Vagina (tissue), 2 donors: ENCODE results near the gene TRA2A. TPM values are rescaled to one million over a fixed set of nuclear protein-coding genes. Genes with fewer than 3 reads are reported as not detected.

ENCODE experiments used
- DNase-seq, 2 donors: peaks; one replicate each; pipeline ENCODE4 v3.0.0-alpha.2; 2017; ENCODE audit errors: extremely low spot score in 2 of 2
- H3K27ac ChIP-seq: fragments of 200-600 bp; sonication (generic); one replicate; pipeline ENCODE4 v1.5.1; 2019
- H3K27me3 ChIP-seq: fragments of 200-600 bp; sonication (generic); one replicate; pipeline ENCODE4 v1.5.1; 2019
- H3K36me3 ChIP-seq, 2 donors: fragments of 200-600 bp; sonication (generic); one replicate each; pipeline ENCODE4 v1.5.1; 2017 to 2019
- H3K4me1 ChIP-seq: fragments of 200-600 bp; sonication (generic); one replicate; pipeline ENCODE4 v1.5.1; 2019
- H3K4me3 ChIP-seq, 2 donors: fragments of 200-600 bp; sonication (generic); 1 replicate in 1 of 2; 2 replicates in 1 of 2; pipeline ENCODE4 v1.5.1; 2016 to 2019
- H3K9me3 ChIP-seq: fragments of 200-600 bp; sonication (generic); one replicate; pipeline ENCODE4 v1.5.1; 2019
- CTCF ChIP-seq, 3 experiments: fragments of 450-650 bp in 2 of 3; fragments of 200-600 bp in 1 of 3; sonication (generic) in 1 of 3; IDR thresholded peaks; one replicate each; pipeline ENCODE4 v1.5.1; 2017 to 2019; ENCODE audit warnings: antibody characterized with exemption in 3 of 3, mild to moderate bottlenecking in 2 of 3, moderate library complexity in 2 of 3
- POLR2A ChIP-seq, 2 donors: fragments of 450-650 bp; IDR thresholded peaks; one replicate each; pipeline ENCODE4 v1.6.1; 2017; ENCODE audit warnings: antibody characterized with exemption in 2 of 2, mild to moderate bottlenecking in 2 of 2, moderate library complexity in 2 of 2
- POLR2AphosphoS5 ChIP-seq, 2 donors: sonication (generic); formaldehyde crosslinking; IDR thresholded peaks; one replicate each; pipeline ENCODE4 v1.9.0; 2017; ENCODE audit warnings: antibody characterized with exemption in 2 of 2, mild to moderate bottlenecking in 2 of 2, low read depth in 1 of 2; ENCODE audit not compliant: insufficient read depth in 1 of 2
- intact Hi-C: fragments of 100-400 bp; cut with DNase I; formaldehyde crosslinking; loops from one replicate; pipeline ENCODE4 v1.15.1; 2023
- small RNA-seq: library from RNA; depleted of rRNA; stranded (forward); fragments of <200 nt; gene quantifications from one replicate; pipeline ENCODE3, GENCODE V24; 2016
- total RNA-seq: library from RNA; depleted of rRNA; stranded (reverse); fragments of >200 nt; gene quantifications from one replicate; pipeline ENCODE4 v1.2.3, GENCODE V29; 2016

TRA2A gene
- total RNA-seq, 1 donor from 2014 or later = 71.7 TPM

GRCh38 chr7:23454881-23455526 is 76.8 kb downstream of the TRA2A start:
- H3K4me1 ChIP-seq = no peaks in the 10 kb centered on the region
- no peaks in the 10 kb centered on the region for H3K27me3 ChIP-seq
- H3K4me3 ChIP-seq = no peak overlapping the region
- H3K9me3 ChIP-seq = no peaks in the 10 kb centered on the region
- H3K27ac ChIP-seq = no peak overlapping the region
- no peak for DNase-seq
- intact Hi-C loops = no loop called here
- H3K36me3 ChIP-seq = no peaks in the 10 kb centered on the region
- TF ChIP-seq POLR2AphosphoS5 (IDR thresholded peaks at IDR 0.05; ENCODE audit: insufficient read depth in 1 of 2, low read depth in 1 of 2) = no peak
- TF ChIP-seq CTCF (IDR thresholded peaks at IDR 0.05) = no peak
- no peak for TF ChIP-seq POLR2A (IDR thresholded peaks at IDR 0.05)

Small RNAs within 50 kb of the gene (small RNA-seq; reads per million reads assigned to genes)
- gene AC079780.1 (not detected), gene RF00019 (not detected)

Other genes with a start within 250 kb of the TRA2A start
- 56.7 TPM for gene MALSU1, start 232.6 kb downstream of the TRA2A start, total RNA-seq
- gene IGF2BP3, start 61.5 kb downstream of the TRA2A start, total RNA-seq = 11.8 TPM
- gene CCDC126, start 65.4 kb upstream of the TRA2A start, total RNA-seq = 18.7 TPM
- 4.7 TPM for gene FAM221A, start 148.2 kb upstream of the TRA2A start, total RNA-seq
- gene STK31, start 178.2 kb upstream of the TRA2A start, total RNA-seq = 2.2 TPM